H1 (cell line): ENCODE measurements around the gene BASP1. TPM values are rescaled to one million over a fixed set of nuclear protein-coding genes. Genes with fewer than 3 reads are reported as not detected.

ENCODE experiments used
- CTCF ChIA-PET: fragments of 300-600 bp; sonication (Branson Sonifier 250); formaldehyde crosslinking; loops from one replicate; lab custom pipeline; 2021; ENCODE audit not compliant: partially characterized antibody; lab: Charles Lee
- POLR2A ChIA-PET: fragments of 300-600 bp; sonication (Branson Sonifier 250); formaldehyde crosslinking; loops from one replicate; lab custom pipeline; 2021; ENCODE audit warnings: inconsistent platforms; ENCODE audit not compliant: partially characterized antibody; lab: Charles Lee
- DNase-seq, 2 experiments: peaks; one replicate each; pipeline versions ENCODE4 v3.0.0 to v3.0.0-alpha.2; 2010 to 2022; ENCODE audit warnings: low spot score in 2 of 2, low read depth in 1 of 2, mixed read lengths in 1 of 2
- FAIRE-seq: peaks from 2 replicates; lab custom pipeline; 2011; peaks lifted over from hg19 to GRCh38; lab: Jason Lieb, UNC
- H2AFZ ChIP-seq: 2 replicates; pipeline ENCODE4 v1.8.1; 2012; ENCODE audit warnings: low read length, inconsistent platforms
- H2AK5ac ChIP-seq: 2 replicates; pipeline ENCODE4 v1.6.1; 2013; ENCODE audit warnings: low read depth, low read length
- H2BK120ac ChIP-seq: replicated peaks from 2 replicates; pipeline ENCODE3; 2013; ENCODE audit warnings: low read depth, low read length, inconsistent platforms
- H2BK12ac ChIP-seq: 2 replicates; pipeline ENCODE4 v1.6.1; 2013; ENCODE audit warnings: low read depth, low read length
- H2BK15ac ChIP-seq: 2 replicates; pipeline ENCODE4 v1.6.1; 2013; ENCODE audit warnings: low read length
- H2BK20ac ChIP-seq: 2 replicates; pipeline ENCODE4 v1.6.1; 2013; ENCODE audit warnings: low read length
- H2BK5ac ChIP-seq: 2 replicates; pipeline ENCODE4 v1.6.1; 2013; ENCODE audit warnings: low read depth, low read length
- H3K14ac ChIP-seq: 2 replicates; pipeline ENCODE4 v1.6.1; 2013; ENCODE audit warnings: inconsistent platforms; ENCODE audit not compliant: insufficient read length
- H3K18ac ChIP-seq: 2 replicates; pipeline ENCODE4 v1.6.1; 2013; ENCODE audit warnings: low read length; ENCODE audit errors: extremely low read depth
- H3K23ac ChIP-seq: 2 replicates; pipeline ENCODE4 v1.6.1; 2013; ENCODE audit warnings: inconsistent platforms; ENCODE audit not compliant: insufficient read length
- H3K23me2 ChIP-seq: 2 replicates; pipeline ENCODE4 v1.6.1; 2013; ENCODE audit warnings: low read depth, low read length
- H3K27ac ChIP-seq: 2 replicates; pipeline ENCODE4 v1.6.1; 2011; ENCODE audit warnings: low read depth, low read length, inconsistent platforms
- H3K27me3 ChIP-seq, 4 experiments: replicated peaks in 1 of 4; 1 replicate in 1 of 4; 2 replicates in 3 of 4; pipeline versions ENCODE4 v1.6.1 to v1.8.1; 2011 to 2013; ENCODE audit warnings: low read length in 3 of 4, mild to moderate bottlenecking in 3 of 4, inconsistent platforms in 2 of 4, mixed read lengths in 2 of 4, moderate library complexity in 1 of 4; ENCODE audit not compliant: control insufficient read depth in 3 of 4, insufficient read depth in 3 of 4; ENCODE audit errors: extremely low read depth in 1 of 4
- H3K36me3 ChIP-seq, 4 experiments: 2 replicates each; pipeline versions ENCODE4 v1.6.1 to v1.8.1; 2011 to 2013; ENCODE audit warnings: mild to moderate bottlenecking in 4 of 4, low read length in 3 of 4, moderate library complexity in 2 of 4, control low read depth in 1 of 4, inconsistent platforms in 1 of 4; ENCODE audit not compliant: insufficient read depth in 4 of 4, control insufficient read depth in 2 of 4
- H3K4ac ChIP-seq: replicated peaks from 2 replicates; pipeline ENCODE3; 2013; ENCODE audit warnings: low read length, low read depth, mixed read lengths, inconsistent platforms; ENCODE audit not compliant: insufficient read length
- H3K4me1 ChIP-seq, 4 experiments: replicated peaks in 1 of 4; 1 replicate in 1 of 4; 2 replicates in 3 of 4; pipeline versions ENCODE4 v1.6.1 to v1.8.1; 2011 to 2013; ENCODE audit warnings: low read length in 3 of 4, inconsistent platforms in 2 of 4, mixed read lengths in 1 of 4; ENCODE audit not compliant: insufficient read depth in 4 of 4, control insufficient read depth in 3 of 4
- H3K4me2 ChIP-seq, 2 experiments: 2 replicates each; pipeline versions ENCODE4 v1.6.1 to v1.8.1; 2011 to 2013; ENCODE audit warnings: low read depth in 2 of 2, low read length in 2 of 2, control low read depth in 1 of 2, inconsistent platforms in 1 of 2, mild to moderate bottlenecking in 1 of 2; ENCODE audit not compliant: insufficient read depth in 1 of 2
- H3K4me3 ChIP-seq, 4 experiments: fragments of 200-600, 300-600 bp in 1 of 4; sonication (generic), shearing (Covaris generic), sonication (Bioruptor Twin) in 1 of 4; 2 replicates each; pipeline versions ENCODE4 v1.5.1 to v1.8.1; 2011 to 2016; ENCODE audit warnings: low read length in 4 of 4, low read depth in 3 of 4, control low read depth in 2 of 4, inconsistent platforms in 2 of 4, mild to moderate bottlenecking in 2 of 4, mixed read lengths in 1 of 4, moderate library complexity in 1 of 4; ENCODE audit not compliant: insufficient read depth in 2 of 4; ENCODE audit errors: extremely low read depth in 1 of 4
- H3K56ac ChIP-seq: replicated peaks from 2 replicates; pipeline ENCODE3; 2013; ENCODE audit warnings: low read depth, mild to moderate bottlenecking, mixed read lengths, low read length, inconsistent platforms; ENCODE audit not compliant: insufficient read length
- H3K79me1 ChIP-seq: 2 replicates; pipeline ENCODE4 v1.6.1; 2013; ENCODE audit warnings: low read depth, low read length, control low read depth
- H3K79me2 ChIP-seq, 2 experiments: 2 replicates each; pipeline versions ENCODE4 v1.6.1 to v1.8.1; 2012 to 2013; ENCODE audit warnings: low read length in 2 of 2, mild to moderate bottlenecking in 2 of 2, inconsistent platforms in 1 of 2; ENCODE audit not compliant: insufficient read depth in 2 of 2, control insufficient read depth in 1 of 2
- H3K9ac ChIP-seq, 4 experiments: replicated peaks in 1 of 4; 1 replicate in 1 of 4; 2 replicates in 3 of 4; pipeline versions ENCODE4 v1.6.1 to v1.8.1; 2011 to 2013; ENCODE audit warnings: low read depth in 3 of 4, low read length in 3 of 4, control low read depth in 2 of 4, mild to moderate bottlenecking in 2 of 4, moderate library complexity in 2 of 4, inconsistent platforms in 1 of 4; ENCODE audit errors: extremely low read depth in 1 of 4
- H3K9me3 ChIP-seq, 2 experiments: 2 replicates each; pipeline versions ENCODE4 v1.6.1 to v1.8.1; 2012 to 2013; ENCODE audit warnings: mild to moderate bottlenecking in 2 of 2, moderate library complexity in 2 of 2, control low read depth in 1 of 2, inconsistent platforms in 1 of 2, low read depth in 1 of 2, low read length in 1 of 2, mixed read lengths in 1 of 2; ENCODE audit not compliant: insufficient read depth in 2 of 2
- H4K20me1 ChIP-seq, 2 experiments: replicated peaks in 1 of 2; 2 replicates each; pipeline versions ENCODE3 to v1.8.1; 2011 to 2013; ENCODE audit warnings: inconsistent platforms in 2 of 2, low read length in 2 of 2, mild to moderate bottlenecking in 1 of 2; ENCODE audit not compliant: insufficient read depth in 2 of 2, control insufficient read depth in 1 of 2
- H4K5ac ChIP-seq: 2 replicates; pipeline ENCODE4 v1.6.1; 2013; ENCODE audit warnings: low read length, low read depth, mixed read lengths, inconsistent platforms; ENCODE audit not compliant: insufficient read length
- H4K8ac ChIP-seq: 2 replicates; pipeline ENCODE4 v1.8.0; 2013; ENCODE audit warnings: mild to moderate bottlenecking, moderate library complexity, low read length, inconsistent platforms; ENCODE audit not compliant: insufficient read depth; ENCODE audit errors: extremely low read depth
- H4K91ac ChIP-seq: replicated peaks from 2 replicates; pipeline ENCODE3; 2013; ENCODE audit warnings: low read length, mixed read lengths, inconsistent platforms; ENCODE audit not compliant: insufficient read length
- BCL11A ChIP-seq, 2 experiments: IDR thresholded peaks; one replicate each; pipeline ENCODE4 v1.6.1; 2011; ENCODE audit warnings: low read depth in 2 of 2, low read length in 2 of 2, mild to moderate bottlenecking in 2 of 2
- TEAD4 ChIP-seq: IDR thresholded peaks from 2 replicates; pipeline ENCODE4 v1.6.1; 2012; ENCODE audit warnings: low read depth, low read length, inconsistent platforms, mixed read lengths
- WGBS, 2 experiments: shearing (Covaris generic) in 1 of 2; methylation state at CpG; one replicate each; pipeline versions ENCODE4 v1.1.6 to v1.1.7; 2013 to 2015; ENCODE audit warnings: low lambda C conversion rate in 2 of 2, mixed read lengths in 2 of 2, inconsistent platforms in 1 of 2, low coverage in 1 of 2, missing lambda C conversion rate in 1 of 2; ENCODE audit not compliant: insufficient replicate concordance in 2 of 2, insufficient coverage in 1 of 2, insufficient read length in 1 of 2; ENCODE audit errors: extremely low coverage in 1 of 2, missing lambda C conversion rate in 1 of 2; 5-methylcytosine and 5-hydroxymethylcytosine counted together
- polyA plus RNA-seq, 7 experiments: library from polyadenylated mRNA; depleted of rRNA in 3 of 7; stranded (reverse) in 5 of 7; unstranded in 2 of 7; fragments of >200 nt in 5 of 7; fragments of 200-250 nt in 2 of 7; gene quantifications; 1 replicate in 5 of 7; 2 replicates in 1 of 7; 4 replicates in 1 of 7; pipeline versions ENCODE4 v1.2.1 to v1.2.3, GENCODE V29; 2011 to 2013; ENCODE audit warnings: missing spikeins in 2 of 7, mixed read lengths in 2 of 7
- total RNA-seq: library from RNA; stranded (reverse); fragmentation: NEBNext Ultra II Directional; extraction: Animal tissue kit (Norgen Biotek cat#: 25700); gene quantifications from 2 replicates; pipeline ENCODE4 v1.2.1, GENCODE V29; 2021

BASP1 gene
- total and polyA plus RNA-seq, 2 of the 8 experiments (the other 6 are each of a cell fraction or from before 2014, with no cell fraction given): 95.2 to 104 TPM

- H3K79me1 ChIP-seq: peaks cover under 1% of the 10 kb centered on the region
- FAIRE-seq (no peak), DNase-seq (no peak)
- WGBS, 2 experiments: 82% methylated on average over 3 of the region's 3 CpGs; no CpG with 5 or more reads in 1 of the 2 experiments
- peaks cover 0 to 18% (median 7%) of the 10 kb centered on the region in 4 experiments; a peak in 2 of 8 replicates for H3K36me3 ChIP-seq
- H3K79me2 ChIP-seq: peaks cover 0 to 67% of the 10 kb centered on the region in 2 experiments; a peak in 2 of 4 replicates
- no peak overlapping the region for H3K27ac ChIP-seq
- peaks cover 0 to 2% of the 10 kb centered on the region in 2 experiments for H4K20me1 ChIP-seq
- no peak overlapping the region for H3K14ac ChIP-seq
- H3K23ac ChIP-seq: no peak overlapping the region
- no peak overlapping the region for H2BK20ac ChIP-seq
- H3K27me3 ChIP-seq: no peaks in the 10 kb centered on the region
- H4K8ac ChIP-seq: no peak overlapping the region
- H3K56ac ChIP-seq: no peak overlapping the region
- no peak overlapping the region for H2AK5ac ChIP-seq
- no peak overlapping the region for H2BK120ac ChIP-seq
- no peaks in the 10 kb centered on the region for H3K23me2 ChIP-seq
- no peaks in the 10 kb centered on the region for H3K9me3 ChIP-seq
- H3K4me3 ChIP-seq: no peak overlapping the region
- no peak overlapping the region for H2AFZ ChIP-seq
- no peak overlapping the region for H3K18ac ChIP-seq
- no peak for TF ChIP-seq BCL11A (IDR thresholded peaks at IDR 0.05; ENCODE audit: low read depth in 2 of 2, low read length in 2 of 2)
- 0 out of 2 replicates have a peak, but pooled peaks have one; percentile 23 for TF ChIP-seq TEAD4
- peaks cover 0 to 3% (median under 1%) of the 10 kb centered on the region in 4 experiments; a peak in 3 of 7 replicates for H3K4me1 ChIP-seq
- no peak overlapping the region for H3K9ac ChIP-seq
- no peak overlapping the region for H2BK15ac ChIP-seq
- POLR2A ChIA-PET: interaction anchor here (1.0 kb wide), 1 partner anchor 9 kb away, joined by 3 read pairs; no protein-coding TSS in a partner anchor
- no peak overlapping the region for H3K4ac ChIP-seq
- H2BK12ac ChIP-seq: no peak overlapping the region
- no peak overlapping the region for H3K4me2 ChIP-seq
- no peak overlapping the region for H4K5ac ChIP-seq
- no peak overlapping the region for H4K91ac ChIP-seq
- no peak overlapping the region for H2BK5ac ChIP-seq
- CTCF ChIA-PET: interaction anchor here (0.6 kb wide), 1 partner anchor 48 kb away, joined by 3 read pairs; no protein-coding TSS in a partner anchor
These were observed 54.7 kb downstream of the BASP1 start for GRCh38 chr5:17272111-17272510.
